Nephron progenitor cell (in vitro differentiated cells): ENCODE measurements around the gene PTPRD.
"Not testable (repeated sequence)": the region's sequence is repeated elsewhere in the genome, so short reads cannot be mapped to it uniquely, and the experiment has no call there.

Experiments
- DNase-seq: peaks from one replicate; pipeline ENCODE4 v3.0.0; 2021
- H3K27ac Mint-ChIP-seq: 2 replicates; pipeline ENCODE4 v1.8.0; 2021; ENCODE audit warnings: mild to moderate bottlenecking, moderate library complexity, mixed read lengths
- H3K27me3 Mint-ChIP-seq: 2 replicates; pipeline ENCODE4 v1.8.0; 2021; ENCODE audit warnings: mild to moderate bottlenecking, low read depth, mixed read lengths; ENCODE audit not compliant: poor library complexity
- H3K36me3 Mint-ChIP-seq: 2 replicates; pipeline ENCODE4 v1.8.0; 2021; ENCODE audit warnings: low read depth, mixed read lengths
- H3K4me1 Mint-ChIP-seq: 2 replicates; pipeline ENCODE4 v1.8.0; 2021; ENCODE audit warnings: mixed read lengths
- H3K4me3 Mint-ChIP-seq: 2 replicates; pipeline ENCODE4 v1.8.0; 2021; ENCODE audit warnings: mild to moderate bottlenecking, moderate library complexity, mixed read lengths
- H3K9me3 Mint-ChIP-seq: 2 replicates; pipeline ENCODE4 v1.8.0; 2021; ENCODE audit warnings: mild to moderate bottlenecking, moderate library complexity, mixed read lengths
- CTCF ChIP-seq: fragments of 200-600 bp; sonication (generic); IDR thresholded peaks from 2 replicates; pipeline ENCODE4 v1.5.0; 2021; ENCODE audit warnings: antibody characterized with exemption

The PTPRD gene

DNA sequence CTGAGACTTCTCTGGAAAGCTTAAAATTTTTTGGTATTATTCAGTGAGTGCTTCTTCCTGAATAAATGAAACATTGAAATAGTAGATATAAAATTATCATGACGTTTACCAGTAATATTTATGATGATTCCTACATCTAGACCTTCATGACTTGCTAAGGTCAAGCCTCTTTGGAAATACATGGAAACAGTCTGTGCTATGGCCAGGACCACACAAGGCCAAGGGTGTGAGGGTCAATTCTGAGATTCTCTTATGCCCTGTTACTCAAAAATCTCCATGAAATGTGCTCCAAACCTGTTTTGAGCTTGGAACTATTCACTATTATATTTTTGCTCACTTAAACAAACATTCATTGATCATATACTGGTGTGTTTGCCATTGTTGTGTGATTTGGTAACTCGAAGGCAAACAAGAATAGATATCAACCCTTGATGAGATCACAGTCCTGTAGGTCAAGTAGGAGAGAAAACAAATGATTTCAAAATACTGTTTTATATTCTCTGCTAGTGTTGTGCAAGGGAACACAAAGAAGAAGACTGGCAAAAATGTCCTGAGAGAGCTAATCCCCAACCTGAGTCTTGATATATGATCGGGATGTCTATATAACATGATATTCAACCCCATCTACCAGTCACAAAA, 1558.3 kb downstream of the PTPRD start:
- Mint-ChIP-seq H3K4me1 (no peaks in the 10 kb centered on the region), H3K36me3 (no peaks in the 10 kb centered on the region)

DNA sequence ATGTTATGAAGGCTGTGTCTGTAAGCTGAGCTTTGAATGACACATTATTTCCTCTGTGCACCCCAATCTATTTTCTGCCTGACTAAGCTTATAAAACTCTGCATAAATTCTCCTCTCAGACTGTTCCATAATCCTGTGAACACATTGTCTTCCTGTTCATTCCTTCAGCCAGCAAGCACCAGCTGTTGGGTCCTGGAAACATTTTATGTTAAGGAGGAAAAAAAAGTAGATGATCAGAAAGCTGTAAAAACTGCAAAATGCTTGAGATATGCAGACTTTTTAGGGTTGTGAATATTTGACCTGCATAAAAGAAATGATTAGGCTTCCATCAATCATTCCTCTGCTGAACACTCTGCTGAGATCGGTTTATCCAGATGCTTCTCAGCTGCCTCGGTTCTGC, 1567.2 kb downstream of the PTPRD start:
- DNase-seq: no peak
- no peak for TF ChIP-seq CTCF
- Mint-ChIP-seq H3K27ac (no peak overlapping the region), H3K9me3 (no peaks in the 10 kb centered on the region), H3K27me3 (peaks cover 4% of the 10 kb centered on the region), H3K4me1 (peaks cover 11% of the 10 kb centered on the region), H3K4me3 (no peak overlapping the region), H3K36me3 (no peaks in the 10 kb centered on the region)

More for the DNA sequence above, 1558.3 kb downstream of the PTPRD start:
- Mint-ChIP-seq H3K27me3 (peaks cover 2% of the 10 kb centered on the region), H3K4me3 (no peak overlapping the region), H3K27ac (no peak overlapping the region), H3K9me3 (no peaks in the 10 kb centered on the region)
- no peak for TF ChIP-seq CTCF
- DNase-seq: no peak

DNA sequence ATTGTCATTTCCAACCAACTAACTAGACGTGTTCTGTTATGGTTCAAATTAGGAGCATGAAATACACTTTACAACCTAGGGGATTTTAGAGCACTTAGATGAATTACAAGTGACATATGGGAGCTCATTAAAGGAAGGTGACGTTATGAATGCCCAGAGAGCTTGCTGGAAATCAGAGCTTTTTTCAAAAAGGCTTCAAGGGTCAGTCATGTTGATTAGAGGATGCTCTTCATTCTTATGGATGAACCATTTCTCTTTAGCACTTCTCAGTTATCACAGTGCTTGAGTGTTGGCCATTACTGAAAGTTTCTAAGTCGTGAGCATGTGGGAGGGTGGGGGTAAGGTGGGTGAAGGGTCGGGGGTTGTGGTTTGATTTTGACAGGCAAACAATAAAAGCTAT, 1567.7 kb downstream of the PTPRD start:
- no peak for TF ChIP-seq CTCF
- peaks cover 4% of the 10 kb centered on the region for H3K27me3 Mint-ChIP-seq
- no peak for DNase-seq
- H3K36me3 Mint-ChIP-seq: no peaks in the 10 kb centered on the region
- no peak overlapping the region for H3K27ac Mint-ChIP-seq
- H3K4me3 Mint-ChIP-seq: no peak overlapping the region
- H3K4me1 Mint-ChIP-seq: peaks cover 11% of the 10 kb centered on the region
- H3K9me3 Mint-ChIP-seq: no peaks in the 10 kb centered on the region

- H3K9me3 Mint-ChIP-seq, H3K4me3 Mint-ChIP-seq, H3K27ac Mint-ChIP-seq, H3K36me3 Mint-ChIP-seq, DNase-seq, H3K27me3 Mint-ChIP-seq: not testable (repeated sequence)
- H3K4me1 Mint-ChIP-seq: peaks cover 11% of the 10 kb centered on the region
Measured at GRCh38 chr9:9043788-9044187, 1569.0 kb downstream of the PTPRD start.

- Mint-ChIP-seq H3K4me3 (no peak overlapping the region), H3K36me3 (no peaks in the 10 kb centered on the region), H3K9me3 (no peaks in the 10 kb centered on the region), H3K27me3 (peaks cover 4% of the 10 kb centered on the region), H3K4me1 (peaks cover 11% of the 10 kb centered on the region), H3K27ac (no peak overlapping the region)
- no peak for TF ChIP-seq CTCF
- no peak for DNase-seq
Measured at GRCh38 chr9:9041756-9042155, 1571.0 kb downstream of the PTPRD start.

DNA sequence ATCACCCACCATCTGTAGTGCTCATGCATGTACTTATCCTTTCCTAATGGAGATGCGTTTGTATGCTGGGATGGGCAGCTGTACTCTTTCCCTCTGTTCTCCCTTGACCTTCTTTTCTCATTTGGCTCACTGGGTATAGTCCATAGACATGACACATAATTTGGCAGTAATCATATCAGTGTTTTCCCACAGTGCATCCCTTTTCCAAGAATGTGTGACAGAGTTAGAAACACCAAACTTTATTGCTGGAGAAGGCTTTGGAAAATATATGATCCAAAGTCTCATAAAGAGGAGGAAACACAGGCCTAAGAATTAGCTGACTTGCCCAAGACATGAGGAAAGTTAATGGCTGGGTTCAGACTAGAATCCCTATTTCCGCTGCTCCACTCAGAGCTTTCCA, 1579.8 kb downstream of the PTPRD start:
- H3K36me3 Mint-ChIP-seq: no peaks in the 10 kb centered on the region
- H3K4me1 Mint-ChIP-seq: no peaks in the 10 kb centered on the region
- no peak for TF ChIP-seq CTCF
- no peaks in the 10 kb centered on the region for H3K9me3 Mint-ChIP-seq
- no peak overlapping the region for H3K4me3 Mint-ChIP-seq
- H3K27me3 Mint-ChIP-seq: no peaks in the 10 kb centered on the region
- no peak overlapping the region for H3K27ac Mint-ChIP-seq
- no peak for DNase-seq
